K562 (cell line): ENCODE data around the gene SDHAF3. TPM values are rescaled to one million over a fixed set of nuclear protein-coding genes. Genes with fewer than 3 reads are reported as not detected.

Experiments
- CHAMP1 ChIP-seq: fragments of 450-650 bp; IDR thresholded peaks from 2 replicates; pipeline ENCODE4 v1.6.1; 2016; ENCODE audit warnings: mild to moderate bottlenecking
- EP400 ChIP-seq: fragments of 450-650 bp; IDR thresholded peaks from 2 replicates; pipeline ENCODE4 v1.6.1; 2017; ENCODE audit warnings: antibody characterized with exemption, mild to moderate bottlenecking, moderate library complexity
- GATA2 ChIP-seq: sonication (generic); formaldehyde crosslinking; IDR thresholded peaks from 2 replicates; pipeline ENCODE4 v1.4.0; 2020; ENCODE audit warnings: mild to moderate bottlenecking, missing genetic modification reagents
- HNRNPLL ChIP-seq: fragments of 200-400 bp; formaldehyde crosslinking; IDR thresholded peaks from 2 replicates; pipeline ENCODE4 v1.6.1; 2017; ENCODE audit warnings: low read length, low read depth, mild to moderate bottlenecking; ENCODE audit not compliant: poor library complexity, severe bottlenecking
- KDM4B ChIP-seq, 2 experiments: fragments of 450-650 bp in 1 of 2; sonication (generic) in 1 of 2; IDR thresholded peaks; 2 replicates each; pipeline ENCODE4 v1.6.1; 2016 to 2017; ENCODE audit warnings: borderline replicate concordance in 2 of 2, antibody characterized with exemption in 1 of 2, low read depth in 1 of 2, mild to moderate bottlenecking in 1 of 2
- KLF13 ChIP-seq: fragments of 450-650 bp; IDR thresholded peaks from 2 replicates; pipeline ENCODE4 v1.6.1; 2016; ENCODE audit warnings: missing genetic modification characterization, low read depth, mild to moderate bottlenecking, missing compliant biosample characterization, moderate library complexity, borderline replicate concordance
- PKNOX1 ChIP-seq: fragments of 450-650 bp; IDR thresholded peaks from 2 replicates; pipeline ENCODE4 v1.6.1; 2016
- POLR2H ChIP-seq: IDR thresholded peaks from 2 replicates; pipeline ENCODE4 v1.6.1; 2016; ENCODE audit warnings: missing genetic modification characterization, low read depth, mild to moderate bottlenecking, control low read depth, missing compliant biosample characterization, moderate library complexity
- STAT6 ChIP-seq: sonication (generic); formaldehyde crosslinking; IDR thresholded peaks from 2 replicates; pipeline ENCODE4 v1.8.1; 2023; ENCODE audit warnings: mild to moderate bottlenecking, missing genetic modification reagents
- TCF7 ChIP-seq: sonication (generic); IDR thresholded peaks from 2 replicates; pipeline ENCODE4 v1.6.1; 2016; ENCODE audit warnings: antibody characterized with exemption, borderline replicate concordance
- TFAP4 ChIP-seq: sonication (generic); formaldehyde crosslinking; IDR thresholded peaks from 2 replicates; pipeline ENCODE4 v1.8.0; 2022; ENCODE audit warnings: missing genetic modification reagents, mild to moderate bottlenecking, moderate library complexity, borderline replicate concordance
- polyA plus RNA-seq, 8 experiments: library from polyadenylated mRNA; depleted of rRNA in 4 of 8; stranded (reverse) in 5 of 8; unstranded in 3 of 8; fragments of >200 nt; fragmentation: Nextera tagmentation in 2 of 8; fragmentation: Illumina TruSeq in 1 of 8; extraction: Ambion mirVana in 2 of 8; extraction: Trizol in 1 of 8; gene quantifications; 2 replicates each; pipeline versions ENCODE4 v1.2.1 to v1.2.3, GENCODE V29; 2011 to 2014; ENCODE audit warnings: inconsistent platforms in 1 of 8, missing spikeins in 1 of 8
- total RNA-seq, 7 experiments: library from RNA; depleted of rRNA in 6 of 7; stranded (reverse); fragments of >200 nt in 6 of 7; fragmentation: Illumina TruSeq in 2 of 7; extraction: Trizol in 2 of 7; gene quantifications; 2 replicates each; pipeline versions ENCODE4 v1.2.1 to v1.2.3, GENCODE V29; 2011 to 2021; ENCODE audit warnings: low replicate concordance in 1 of 7

SDHAF3 gene
- total and polyA plus RNA-seq, 9 of the 15 experiments (the other 6 are each of a cell fraction or from before 2014, with no cell fraction given) = 51.5 to 403 (median 145) TPM

- TF ChIP-seq KDM4B (IDR thresholded peaks at IDR 0.05; ENCODE audit: borderline replicate concordance in 2 of 2, low read depth in 1 of 2) (peak in 1 of 2 experiments; percentile 57; a peak in 1 of 4 replicates), EP400 (no peak), STAT6 (CRISPR knock-in tag) (no peak), TCF7 (peak; percentile 96), CHAMP1 (no peak), PKNOX1 (peak; percentile 65), HNRNPLL (no peak), TFAP4 (CRISPR knock-in tag) (peak; percentile 92), GATA2 (CRISPR knock-in tag) (0 out of 2 replicates have a peak, but pooled peaks have one; percentile 34), POLR2H (tag) (no peak), KLF13 (tag) (no peak)
These were observed 12.7 kb upstream of the SDHAF3 start (continued) for GRCh38 chr7:97104719-97105238.
